GM12878 (cell line): ENCODE data around the gene LMF2. TPM values are rescaled to one million over a fixed set of nuclear protein-coding genes. Genes with fewer than 3 reads are reported as not detected.

ENCODE experiments used
- BACH1 ChIP-seq: fragments of 450-650 bp; IDR thresholded peaks from 2 replicates; pipeline ENCODE4 v1.6.1; 2017; ENCODE audit warnings: mild to moderate bottlenecking, borderline replicate concordance
- BCL3 ChIP-seq: IDR thresholded peaks from 2 replicates; pipeline ENCODE4 v1.6.1; 2011; ENCODE audit warnings: borderline replicate concordance, low read depth, mild to moderate bottlenecking, moderate library complexity, low read length; ENCODE audit not compliant: insufficient read depth, poor library complexity, severe bottlenecking
- CHD4 ChIP-seq: fragments of 200-600 bp; sonication (generic); IDR thresholded peaks from 2 replicates; pipeline ENCODE4 v1.6.1; 2016; ENCODE audit warnings: mild to moderate bottlenecking
- CTCF ChIP-seq, 3 experiments: IDR thresholded peaks in 2 of 3; conservative IDR thresholded peaks in 1 of 3; 2 replicates each; pipeline ENCODE4 v1.5.1; 2011; ENCODE audit warnings: low read depth in 3 of 3, low read length in 3 of 3, mild to moderate bottlenecking in 3 of 3, control low read depth in 2 of 3, moderate library complexity in 2 of 3, inconsistent platforms in 1 of 3, mixed read lengths in 1 of 3; ENCODE audit not compliant: control insufficient read depth in 2 of 3, insufficient read depth in 1 of 3; ENCODE audit errors: extremely low read depth in 1 of 3
- ETV6 ChIP-seq, 2 experiments: fragments of 450-650 bp in 1 of 2; IDR thresholded peaks in 1 of 2; conservative IDR thresholded peaks in 1 of 2; 2 replicates each; pipeline ENCODE4 v1.6.1; 2014; ENCODE audit warnings: antibody characterized with exemption in 1 of 2, borderline replicate concordance in 1 of 2, low read depth in 1 of 2, mild to moderate bottlenecking in 1 of 2, moderate library complexity in 1 of 2
- FOXK2 ChIP-seq: fragments of 450-650 bp; IDR thresholded peaks from 2 replicates; pipeline ENCODE4 v1.6.1; 2017; ENCODE audit warnings: mild to moderate bottlenecking, moderate library complexity
- JUNB ChIP-seq: IDR thresholded peaks from 2 replicates; pipeline ENCODE4 v1.6.1; 2016; ENCODE audit warnings: antibody characterized with exemption, mild to moderate bottlenecking
- MLLT1 ChIP-seq: fragments of 450-650 bp; IDR thresholded peaks from 2 replicates; pipeline ENCODE4 v1.6.1; 2016; ENCODE audit warnings: mild to moderate bottlenecking
- MTA2 ChIP-seq: fragments of 450-650 bp; IDR thresholded peaks from 2 replicates; pipeline ENCODE4 v1.6.1; 2016; ENCODE audit warnings: low read depth, mild to moderate bottlenecking, moderate library complexity
- NBN ChIP-seq: fragments of 450-650 bp; IDR thresholded peaks from 2 replicates; pipeline ENCODE4 v1.6.1; 2016
- NR2F1 ChIP-seq: fragments of 450-650 bp; conservative IDR thresholded peaks from 2 replicates; pipeline ENCODE4 v1.6.1; 2017; ENCODE audit warnings: mild to moderate bottlenecking
- POLR2A ChIP-seq: IDR thresholded peaks from 2 replicates; pipeline ENCODE4 v1.6.1; 2011; ENCODE audit warnings: low read depth, mild to moderate bottlenecking, low read length
- RAD51 ChIP-seq: fragments of 450-650 bp; IDR thresholded peaks from 2 replicates; pipeline ENCODE4 v1.6.1; 2016; ENCODE audit warnings: moderate library complexity, mild to moderate bottlenecking, inconsistent platforms
- SKIL ChIP-seq: fragments of 450-650 bp; IDR thresholded peaks from 2 replicates; pipeline ENCODE4 v1.6.1; 2017; ENCODE audit warnings: mild to moderate bottlenecking, low read depth, inconsistent platforms; ENCODE audit not compliant: poor library complexity, severe bottlenecking
- SPI1 ChIP-seq: IDR thresholded peaks from 2 replicates; pipeline ENCODE4 v1.6.1; 2011; ENCODE audit warnings: low read depth, mild to moderate bottlenecking, low read length, moderate library complexity, borderline replicate concordance; ENCODE audit not compliant: insufficient read depth
- SREBF1 ChIP-seq: IDR thresholded peaks from 2 replicates; pipeline ENCODE4 v1.6.1; 2012; ENCODE audit warnings: mild to moderate bottlenecking, low read length
- STAT3 ChIP-seq: IDR thresholded peaks from 2 replicates; pipeline ENCODE4 v1.6.1; 2011; ENCODE audit warnings: low read depth, low read length, improper control_type of control experiment
- TCF3 ChIP-seq: IDR thresholded peaks from 2 replicates; pipeline ENCODE4 v1.6.1; 2012; ENCODE audit warnings: low read depth, mild to moderate bottlenecking, low read length, borderline replicate concordance; ENCODE audit not compliant: insufficient read depth
- TCF7 ChIP-seq: IDR thresholded peaks from 2 replicates; pipeline ENCODE4 v1.6.1; 2014; ENCODE audit warnings: antibody characterized with exemption, borderline replicate concordance
- ZNF207 ChIP-seq: fragments of 450-650 bp; IDR thresholded peaks from 2 replicates; pipeline ENCODE4 v1.6.1; 2014; ENCODE audit warnings: antibody characterized with exemption, mild to moderate bottlenecking, borderline replicate concordance
- polyA plus RNA-seq, 11 experiments: library from polyadenylated mRNA; depleted of rRNA in 4 of 11; unstranded in 6 of 11; stranded (reverse) in 5 of 11; fragments of >200 nt; fragmentation: Nextera tagmentation in 4 of 11; fragmentation: Illumina TruSeq in 1 of 11; extraction: Ambion mirVana in 4 of 11; extraction: Trizol in 1 of 11; gene quantifications; 1 replicate in 1 of 11; 2 replicates in 10 of 11; pipeline versions ENCODE4 v1.2.1 to v1.2.3, GENCODE V29; 2011 to 2016; ENCODE audit warnings: inconsistent platforms in 2 of 11, missing spikeins in 2 of 11, low read depth in 1 of 11
- total RNA-seq, 4 experiments: library from RNA; depleted of rRNA in 3 of 4; stranded (reverse); fragments of >200 nt in 3 of 4; fragmentation: Illumina TruSeq in 1 of 4; extraction: Trizol in 1 of 4; gene quantifications; 2 replicates each; pipeline versions ENCODE4 v1.2.1 to v1.2.3, GENCODE V29; 2013 to 2021

The LMF2 gene
- total and polyA plus RNA-seq, 10 of the 15 experiments (the other 5 are each of a cell fraction or from before 2014, with no cell fraction given) = 0.08 to 57.5 (median 21.2) TPM

- TF ChIP-seq FOXK2 (no peak), SREBF1 (no peak), RAD51 (no peak), MLLT1 (peak; percentile 69), SKIL (peak; percentile 78), CHD4 (no peak), ETV6 (conservative IDR thresholded peaks at IDR 0.05 in 1 of 2, IDR thresholded peaks at IDR 0.05 in 1 of 2; ENCODE audit: borderline replicate concordance in 1 of 2, low read depth in 1 of 2) (peak in 1 of 2 experiments; percentile 69; a peak in 2 of 4 replicates), ZNF207 (peak; percentile 23; the same call in 1 of the 2 replicates), TCF3 (peak; percentile 99), BCL3 (peak; percentile 63), JUNB (peak; percentile 69; the same call in 1 of the 2 replicates), BACH1 (peak; percentile 59; the same call in 1 of the 2 replicates), POLR2A (peak; percentile 69), TCF7 (no peak), STAT3 (no peak), NBN (peak; percentile 74; the same call in 1 of the 2 replicates), NR2F1 (peak; percentile 77), CTCF (IDR thresholded peaks at IDR 0.05 in 2 of 3, conservative IDR thresholded peaks at IDR 0.05 in 1 of 3; ENCODE audit: control insufficient read depth in 2 of 3, extremely low read depth in 1 of 3, insufficient read depth in 1 of 3, low read depth in 3 of 3, low read length in 3 of 3) (peak in 1 of 3 experiments; percentile 13; a peak in 2 of 6 replicates), SPI1 (no peak), MTA2 (peak; percentile 57; the same call in 1 of the 2 replicates)
These were observed 37.9 kb downstream of the LMF2 start (continued) for GRCh38 chr22:50469377-50470305.
